ENCODE results near the gene FOXL3. TPM values are rescaled to one million over a fixed set of nuclear protein-coding genes. Genes with fewer than 3 reads are reported as not detected.
A peak's percentile ranks its signal among the peaks of the same experiment; 100 is the strongest.
"Not testable (repeated sequence)": the region's sequence is repeated elsewhere in the genome, so short reads cannot be mapped to it uniquely, and the experiment has no call there.

Gene FOXL3
- total and polyA plus RNA-seq, 12 donors = not detected

DNA sequence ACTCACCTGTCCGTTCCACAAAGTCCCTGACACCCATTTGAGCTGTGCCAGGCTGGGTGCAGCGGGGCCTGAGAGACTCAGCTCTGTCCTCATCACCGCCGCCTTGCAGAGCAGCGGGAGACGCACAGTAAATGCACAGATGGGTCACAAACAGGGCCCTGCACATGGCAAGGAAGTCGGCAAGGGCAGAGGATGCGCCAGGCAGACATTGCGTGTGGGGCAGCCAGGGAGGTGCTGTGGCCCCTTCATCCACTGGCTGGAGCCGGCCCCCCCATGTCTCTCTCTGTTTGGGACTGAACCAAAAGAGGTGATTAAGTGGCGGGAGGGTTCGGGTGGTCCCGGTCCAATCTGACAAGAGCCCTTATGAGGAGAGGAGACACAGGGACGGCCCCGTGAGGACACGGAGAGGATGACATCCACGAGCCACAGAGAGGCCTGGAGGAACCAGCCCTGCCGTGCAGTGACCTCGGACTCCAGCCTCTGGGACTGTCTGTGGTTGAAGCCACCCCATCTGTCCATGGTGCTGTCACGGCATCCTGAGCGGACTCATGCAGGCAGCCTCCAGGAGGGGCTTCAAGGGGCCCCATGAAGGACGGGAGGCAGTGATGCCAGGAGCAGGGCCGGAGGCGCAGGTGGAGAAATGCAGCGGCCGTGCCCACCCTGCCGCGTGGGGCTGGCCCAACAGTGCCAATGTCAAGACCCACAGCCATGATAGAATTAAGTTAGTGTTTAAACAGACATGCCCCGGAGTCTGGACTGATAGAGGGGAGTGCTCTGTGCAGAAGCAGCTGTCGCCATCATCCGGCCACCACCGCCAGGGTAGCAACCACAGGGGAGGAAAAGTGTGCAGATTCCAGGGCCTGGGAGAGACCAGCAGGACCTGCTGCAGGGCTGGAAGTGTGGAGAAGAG is 28.4 kb upstream of the FOXL3 start:
- intact Hi-C loops (cut with DNase I) = no loop called here
- Histone ChIP-seq H3K4me3 (no peak overlapping the region), H3K9me3 (peaks cover 0 to 25% (median 0%) of the 10 kb centered on the region in 11 donors), H3K4me1 (no peaks in the 10 kb centered on the region), H3K27ac (no peak overlapping the region), H3K27me3 (no peaks in the 10 kb centered on the region), H3K36me3 (peaks cover 0 to 45% (median 25%) of the 10 kb centered on the region in 9 donors)
- 91 to 94% methylated on average over 32 of the region's 32 CpGs for WGBS, 2 donors
- ATAC-seq = peak in 1 of 8 donors; percentile 15
- DNase-seq = no peak
- TF ChIP-seq, protein P1, sequence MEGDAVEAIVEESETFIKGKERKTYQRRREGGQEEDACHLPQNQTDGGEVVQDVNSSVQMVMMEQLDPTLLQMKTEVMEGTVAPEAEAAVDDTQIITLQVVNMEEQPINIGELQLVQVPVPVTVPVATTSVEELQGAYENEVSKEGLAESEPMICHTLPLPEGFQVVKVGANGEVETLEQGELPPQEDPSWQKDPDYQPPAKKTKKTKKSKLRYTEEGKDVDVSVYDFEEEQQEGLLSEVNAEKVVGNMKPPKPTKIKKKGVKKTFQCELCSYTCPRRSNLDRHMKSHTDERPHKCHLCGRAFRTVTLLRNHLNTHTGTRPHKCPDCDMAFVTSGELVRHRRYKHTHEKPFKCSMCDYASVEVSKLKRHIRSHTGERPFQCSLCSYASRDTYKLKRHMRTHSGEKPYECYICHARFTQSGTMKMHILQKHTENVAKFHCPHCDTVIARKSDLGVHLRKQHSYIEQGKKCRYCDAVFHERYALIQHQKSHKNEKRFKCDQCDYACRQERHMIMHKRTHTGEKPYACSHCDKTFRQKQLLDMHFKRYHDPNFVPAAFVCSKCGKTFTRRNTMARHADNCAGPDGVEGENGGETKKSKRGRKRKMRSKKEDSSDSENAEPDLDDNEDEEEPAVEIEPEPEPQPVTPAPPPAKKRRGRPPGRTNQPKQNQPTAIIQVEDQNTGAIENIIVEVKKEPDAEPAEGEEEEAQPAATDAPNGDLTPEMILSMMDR (IDR thresholded peaks at IDR 0.05) = no peak

- 96% methylated on average over 9 of the region's 9 CpGs for WGBS, 2 donors
- TF ChIP-seq, protein P1 (IDR thresholded peaks at IDR 0.05) = no peak
- intact Hi-C loops (cut with DNase I) = no loop called here
These were observed 27.8 kb upstream of the FOXL3 start for GRCh38 chr7:262251-262572.

GRCh38 chr7:262631-263311 is 27.2 kb upstream of the FOXL3 start:
- ATAC-seq; H3K27me3 ChIP-seq; H3K27ac ChIP-seq; DNase-seq; H3K4me1 ChIP-seq; intact Hi-C loops (cut with DNase I); H3K4me3 ChIP-seq: not testable (repeated sequence)
- TF ChIP-seq, protein P1 (IDR thresholded peaks at IDR 0.05) = peak in 5 of 9 donors; percentile 9 to 45 (median 43)
- 82 to 90% methylated on average over 26 of the region's 31 CpGs for WGBS, 2 donors
- peaks cover 0 to 34% (median 16%) of the 10 kb centered on the region in 9 donors for H3K36me3 ChIP-seq
- H3K9me3 ChIP-seq = peaks cover 0 to 25% (median 0%) of the 10 kb centered on the region in 11 donors

More at GRCh38 chr7:262251-262572, 27.8 kb upstream of the FOXL3 start:
- Histone ChIP-seq H3K9me3 (peaks cover 0 to 25% (median 0%) of the 10 kb centered on the region in 11 donors), H3K27me3 (no peaks in the 10 kb centered on the region), H3K27ac (no peak overlapping the region), H3K36me3 (peaks cover 0 to 39% (median 19%) of the 10 kb centered on the region in 9 donors), H3K4me1 (no peaks in the 10 kb centered on the region), H3K4me3 (no peak overlapping the region)
- DNase-seq (no peak), ATAC-seq (no peak)

DNA sequence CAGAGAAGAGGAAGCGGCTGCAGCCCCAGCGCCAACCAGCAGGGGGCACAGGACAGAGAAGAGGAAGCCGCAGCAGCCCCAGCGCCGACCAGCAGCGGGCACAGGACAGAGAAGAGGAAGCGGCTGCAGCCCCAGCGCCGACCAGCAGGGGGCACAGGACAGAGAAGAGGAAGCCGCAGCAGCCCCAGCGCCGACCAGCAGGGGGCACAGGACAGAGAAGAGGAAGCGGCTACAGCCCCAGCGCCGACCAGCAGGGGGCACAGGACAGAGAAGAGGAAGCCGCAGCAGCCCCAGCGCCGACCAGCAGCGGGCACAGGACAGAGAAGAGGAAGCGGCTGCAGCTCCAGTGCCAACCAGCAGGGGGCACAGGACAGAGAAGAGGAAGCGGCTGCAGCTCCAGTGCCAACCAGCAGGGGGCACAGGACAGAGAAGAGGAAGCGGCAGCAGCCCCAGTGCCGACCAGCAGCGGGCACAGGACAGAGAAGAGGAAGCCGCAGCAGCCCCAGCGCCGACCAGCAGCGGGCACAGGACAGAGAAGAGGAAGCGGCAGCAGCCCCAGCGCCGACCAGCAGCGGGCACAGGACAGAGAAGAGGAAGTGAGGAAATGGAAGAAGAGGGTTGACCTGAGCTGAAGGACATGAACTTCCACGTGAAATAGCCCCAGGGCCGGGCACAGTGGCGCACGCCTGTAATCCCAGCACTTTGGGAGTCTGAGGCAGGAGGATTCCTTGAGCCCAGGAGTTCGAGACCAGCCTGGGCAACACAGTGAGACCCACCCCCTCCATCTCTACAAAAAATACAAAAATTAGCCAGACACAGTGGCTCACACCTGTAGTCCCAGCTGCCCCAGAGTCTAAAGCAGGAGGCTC is 26.3 kb upstream of the FOXL3 start:
- H3K27me3 ChIP-seq; intact Hi-C loops (cut with DNase I); H3K4me1 ChIP-seq; H3K27ac ChIP-seq; ATAC-seq; DNase-seq; H3K4me3 ChIP-seq: not testable (repeated sequence)
- Histone ChIP-seq H3K36me3 (peaks cover 0 to 31% (median 16%) of the 10 kb centered on the region in 9 donors), H3K9me3 (peaks cover 0 to 25% (median 0%) of the 10 kb centered on the region in 11 donors)
- 70 to 76% methylated on average over 26 to 28 of the region's 37 CpGs for WGBS, 2 donors
- TF ChIP-seq, protein P1 (IDR thresholded peaks at IDR 0.05) = peak in 5 of 9 donors; percentile 15 to 58 (median 43)
